VCaP (cell line): ENCODE measurements around the gene LINC01488.

ENCODE experiments used
- H3K27ac ChIP-seq: fragments of 450-650 bp; 2 replicates; pipeline ENCODE4 v1.5.1; 2017
- TF ChIP-seq, protein P1 (sequence below): fragments of 450-650 bp; conservative IDR thresholded peaks from 2 replicates; pipeline ENCODE4 v1.5.1; 2017; ENCODE audit warnings: mild to moderate bottlenecking, moderate library complexity

Gene LINC01488

DNA sequence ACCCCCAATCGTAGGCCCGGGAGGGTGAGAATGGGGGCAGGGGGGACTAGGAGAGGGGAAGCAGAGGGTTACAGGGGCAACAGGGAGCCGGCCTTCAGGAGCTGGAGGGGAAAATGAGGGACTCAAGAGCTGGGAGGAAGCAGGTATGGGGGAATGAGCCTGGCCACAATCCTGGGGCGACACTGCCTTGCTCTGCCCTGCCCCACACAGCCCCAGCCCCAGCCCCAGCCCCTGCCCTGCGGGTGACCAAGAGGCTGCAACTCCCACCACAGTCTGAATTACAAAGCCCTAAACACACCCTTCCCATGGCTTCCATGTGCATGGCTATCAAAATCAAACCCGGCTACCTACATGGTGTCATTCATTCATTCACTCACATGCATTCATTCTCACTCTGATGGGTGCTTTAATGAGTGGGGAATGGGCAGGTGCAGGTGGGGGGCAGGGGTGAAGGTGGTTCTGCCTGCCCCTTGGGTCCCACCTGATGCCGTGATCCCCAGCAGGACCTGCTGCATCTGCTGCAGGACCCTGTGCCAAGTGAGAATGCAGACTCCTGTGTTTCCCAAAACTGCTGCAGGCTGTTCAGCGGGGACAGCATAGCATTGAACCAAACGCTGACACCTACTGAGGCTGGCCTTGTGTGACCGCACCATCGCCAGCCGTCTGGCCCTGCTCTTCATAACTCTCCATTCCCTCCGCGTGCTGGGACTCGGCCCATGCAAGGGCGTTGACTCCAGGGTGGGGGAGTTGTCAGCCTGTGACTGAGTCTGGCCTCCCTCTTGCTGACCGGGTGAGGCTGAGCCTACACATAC is 9.5 kb upstream of the LINC01488 start:
- TF ChIP-seq, protein P1, sequence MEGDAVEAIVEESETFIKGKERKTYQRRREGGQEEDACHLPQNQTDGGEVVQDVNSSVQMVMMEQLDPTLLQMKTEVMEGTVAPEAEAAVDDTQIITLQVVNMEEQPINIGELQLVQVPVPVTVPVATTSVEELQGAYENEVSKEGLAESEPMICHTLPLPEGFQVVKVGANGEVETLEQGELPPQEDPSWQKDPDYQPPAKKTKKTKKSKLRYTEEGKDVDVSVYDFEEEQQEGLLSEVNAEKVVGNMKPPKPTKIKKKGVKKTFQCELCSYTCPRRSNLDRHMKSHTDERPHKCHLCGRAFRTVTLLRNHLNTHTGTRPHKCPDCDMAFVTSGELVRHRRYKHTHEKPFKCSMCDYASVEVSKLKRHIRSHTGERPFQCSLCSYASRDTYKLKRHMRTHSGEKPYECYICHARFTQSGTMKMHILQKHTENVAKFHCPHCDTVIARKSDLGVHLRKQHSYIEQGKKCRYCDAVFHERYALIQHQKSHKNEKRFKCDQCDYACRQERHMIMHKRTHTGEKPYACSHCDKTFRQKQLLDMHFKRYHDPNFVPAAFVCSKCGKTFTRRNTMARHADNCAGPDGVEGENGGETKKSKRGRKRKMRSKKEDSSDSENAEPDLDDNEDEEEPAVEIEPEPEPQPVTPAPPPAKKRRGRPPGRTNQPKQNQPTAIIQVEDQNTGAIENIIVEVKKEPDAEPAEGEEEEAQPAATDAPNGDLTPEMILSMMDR = no peak
- no peak overlapping the region for H3K27ac ChIP-seq

DNA sequence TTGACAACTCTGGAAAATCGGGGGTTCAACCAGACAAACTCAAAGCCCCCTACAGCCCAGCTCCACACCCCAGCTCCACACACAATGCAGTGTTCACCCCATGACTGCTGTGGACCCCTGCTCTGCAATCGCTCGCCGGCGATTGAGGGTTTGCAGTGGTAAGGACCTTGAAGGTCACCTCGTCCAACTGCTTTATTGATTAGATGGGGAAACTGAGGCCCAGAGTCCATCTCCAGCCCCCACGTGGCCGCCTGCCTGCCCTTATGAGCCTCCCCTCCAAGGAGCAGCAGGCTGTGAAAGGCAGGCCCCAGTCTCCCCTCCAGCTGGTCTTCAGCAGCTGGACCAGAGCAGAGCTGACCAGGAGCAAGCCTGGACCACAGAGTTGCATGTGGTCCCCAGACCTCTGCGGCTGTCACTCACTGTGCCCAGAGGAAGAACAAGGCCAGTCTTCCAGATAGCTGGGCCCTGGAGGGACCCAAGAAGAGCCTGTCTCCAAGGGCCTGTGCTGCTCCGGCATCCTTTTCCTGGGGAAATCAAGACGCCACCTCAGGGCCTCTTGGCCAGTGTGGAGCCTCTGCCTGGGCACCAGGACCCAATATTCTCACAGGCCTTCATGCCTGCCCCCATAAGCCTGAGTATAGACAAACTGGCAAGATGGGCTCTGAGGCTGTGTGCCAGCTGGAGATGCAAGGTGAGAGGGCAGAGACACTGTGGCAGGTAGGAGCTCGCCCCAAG is 8.8 kb upstream of the LINC01488 start:
- TF ChIP-seq, protein P1 = no peak
- H3K27ac ChIP-seq = no peak overlapping the region

DNA sequence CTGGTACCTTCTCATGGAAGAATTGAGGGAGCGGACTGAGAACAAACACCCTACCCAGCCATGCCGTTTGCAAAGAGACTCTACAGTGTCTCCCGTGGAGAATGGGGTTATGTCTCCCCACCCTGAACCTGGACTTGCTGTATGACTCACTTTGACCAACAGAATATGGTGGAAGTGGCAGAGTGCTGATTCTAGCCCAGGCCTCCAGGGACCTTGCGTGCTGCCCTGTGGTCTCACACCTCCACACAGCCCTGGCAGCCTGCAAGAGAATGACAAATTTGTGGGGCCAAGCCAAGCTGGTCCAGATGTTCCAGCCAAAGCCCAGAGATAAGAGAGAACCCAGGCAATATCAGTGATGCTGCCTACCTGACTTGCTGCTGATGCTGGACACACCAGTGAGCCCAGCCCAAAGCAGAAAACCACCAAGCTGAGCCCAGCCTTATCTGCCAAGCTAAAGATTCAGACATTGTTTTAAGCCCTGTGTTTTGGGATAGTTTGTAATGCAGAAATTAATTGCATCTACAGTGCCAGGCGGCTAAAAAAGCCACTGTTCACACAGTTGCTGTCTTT is 8.1 kb upstream of the LINC01488 start:
- TF ChIP-seq, protein P1 = no peak
- H3K27ac ChIP-seq = no peak overlapping the region

DNA sequence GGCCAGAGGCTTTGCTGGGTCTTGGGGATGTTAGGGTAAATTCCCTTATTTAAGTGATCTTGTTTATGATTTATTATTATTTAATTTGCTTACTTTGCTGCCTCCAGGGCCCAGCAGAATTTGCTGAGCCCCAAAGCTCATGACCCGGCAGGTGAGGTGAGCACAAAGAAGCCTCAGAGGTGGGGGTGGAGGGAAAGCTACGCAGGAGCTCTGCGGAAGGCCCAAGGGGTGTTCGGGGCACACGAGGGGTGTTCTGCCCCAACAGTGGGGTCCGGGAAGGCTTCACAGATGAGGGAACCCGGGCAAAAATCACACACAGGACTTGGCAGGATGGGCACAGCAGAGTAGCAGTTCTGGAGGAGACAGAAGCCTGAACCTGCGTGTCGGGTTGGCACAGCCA is 6.7 kb upstream of the LINC01488 start:
- TF ChIP-seq, protein P1 = no peak
- no peak overlapping the region for H3K27ac ChIP-seq

DNA sequence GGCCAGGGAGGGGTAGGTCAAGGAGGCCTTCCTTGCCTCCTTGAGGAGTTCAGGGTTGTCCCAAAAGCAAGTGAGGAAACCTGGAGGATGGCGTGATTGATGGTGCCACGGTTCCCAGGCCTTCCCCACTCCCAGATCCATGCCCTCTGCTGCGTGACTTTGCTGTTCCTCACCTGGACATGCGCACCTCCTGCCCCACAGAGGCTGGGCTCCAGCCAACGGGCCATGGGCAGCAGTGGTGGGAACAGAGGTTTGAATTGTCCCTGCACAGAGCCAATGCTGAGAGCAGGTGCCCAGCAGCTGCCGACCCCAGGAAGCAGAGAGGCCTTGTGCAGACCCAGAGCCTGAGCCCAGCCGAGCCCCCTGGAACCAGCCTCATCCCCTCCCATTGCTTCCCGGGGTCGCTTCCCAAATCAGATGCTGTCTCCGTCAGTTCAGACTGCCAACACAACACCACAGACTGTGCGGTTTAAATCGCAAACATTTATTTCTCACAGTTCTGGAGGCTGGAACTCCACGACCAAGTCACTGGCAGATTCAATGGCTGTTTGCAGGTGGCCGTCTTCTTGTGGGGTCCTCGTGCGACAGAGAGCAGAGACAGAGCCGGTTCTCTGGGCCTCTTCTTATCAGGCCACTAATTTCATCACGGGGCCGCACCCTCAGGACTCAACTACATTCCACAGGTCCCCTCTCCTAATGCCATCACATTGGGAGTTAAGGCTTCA is 6.2 kb upstream of the LINC01488 start:
- H3K27ac ChIP-seq = no peak overlapping the region
- TF ChIP-seq, protein P1 = no peak

DNA sequence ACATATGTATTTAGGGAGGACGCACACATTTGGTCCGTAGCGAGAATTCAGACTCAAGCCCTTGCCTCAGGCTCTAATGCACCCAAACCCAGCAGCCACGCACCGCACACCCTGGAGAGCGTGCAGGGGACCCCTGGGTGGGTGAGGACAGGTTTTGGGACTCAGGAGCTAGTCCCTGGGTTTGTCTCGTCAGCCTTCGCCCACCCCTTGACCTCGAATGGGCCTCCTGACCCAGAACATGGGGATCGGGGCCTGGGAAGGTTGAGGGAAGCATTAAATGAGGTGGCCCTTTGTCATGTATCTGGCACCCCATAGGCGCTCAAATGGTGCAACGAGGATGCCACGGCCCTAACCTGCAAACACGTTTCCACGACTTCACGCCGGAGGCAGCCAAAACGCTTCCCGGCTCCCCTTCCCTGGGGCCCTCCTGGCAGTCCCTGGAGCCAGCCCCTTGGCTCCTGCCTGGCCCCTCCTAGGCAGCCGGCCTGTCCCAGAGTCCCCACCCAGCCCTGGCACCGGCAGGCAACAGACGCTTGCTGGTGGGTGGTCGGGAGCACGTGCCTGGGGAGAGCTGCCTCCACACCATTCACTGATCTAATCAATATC is 5.5 kb upstream of the LINC01488 start:
- TF ChIP-seq, protein P1 = no peak
- H3K27ac ChIP-seq = no peak overlapping the region
